ENCODE measurements around the gene YIF1A.
A peak's percentile ranks its signal among the peaks of the same experiment; 100 is the strongest.

Gene YIF1A

GRCh38 chr11:66285250-66285947 is 3.5 kb downstream of the YIF1A start:
- no peak for DNase-seq (ENCODE audit: low read depth)

GRCh38 chr11:66284526-66285078 is 4.3 kb downstream of the YIF1A start:
- no peak for DNase-seq (ENCODE audit: low read depth)
- no peak overlapping the region for H3K4me3 ChIP-seq (ENCODE audit: low read depth, low read length)
- TF ChIP-seq MAX (IDR thresholded peaks at IDR 0.05; ENCODE audit: low read depth, low read length) (no peak), POLR2A (IDR thresholded peaks at IDR 0.05; ENCODE audit: extremely low read depth, insufficient read length) (no peak)

More at GRCh38 chr11:66285250-66285947, 3.5 kb downstream of the YIF1A start:
- TF ChIP-seq POLR2A (IDR thresholded peaks at IDR 0.05; ENCODE audit: extremely low read depth, insufficient read length) (no peak), MAX (IDR thresholded peaks at IDR 0.05; ENCODE audit: low read depth, low read length) (no peak), MYC (IDR thresholded peaks at IDR 0.05; ENCODE audit: low read depth, low read length) (no peak), CTCF (IDR thresholded peaks at IDR 0.05; ENCODE audit: low read depth, low read length) (no peak)
- no peak overlapping the region for H3K4me3 ChIP-seq (ENCODE audit: low read depth, low read length)

- TF ChIP-seq POLR2A (IDR thresholded peaks at IDR 0.05; ENCODE audit: extremely low read depth, insufficient read length) (no peak), CTCF (IDR thresholded peaks at IDR 0.05; ENCODE audit: low read depth, low read length) (peak; percentile 1), MYC (IDR thresholded peaks at IDR 0.05; ENCODE audit: low read depth, low read length) (no peak), MAX (IDR thresholded peaks at IDR 0.05; ENCODE audit: low read depth, low read length) (no peak)
- DNase-seq (ENCODE audit: low read depth) = no peak
- no peak overlapping the region for H3K4me3 ChIP-seq (ENCODE audit: low read depth, low read length)
Measured at GRCh38 chr11:66283461-66284105, 5.4 kb downstream of the YIF1A start.

GRCh38 chr11:66282468-66283455 is 6.2 kb downstream of the YIF1A start:
- peak; percentile 27 for TF ChIP-seq POLR2A (IDR thresholded peaks at IDR 0.05; ENCODE audit: extremely low read depth, insufficient read length)
- TF ChIP-seq MAX (IDR thresholded peaks at IDR 0.05; ENCODE audit: low read depth, low read length) = peak; percentile 89
- TF ChIP-seq CTCF (IDR thresholded peaks at IDR 0.05; ENCODE audit: low read depth, low read length) = peak; percentile 94
- TF ChIP-seq MYC (IDR thresholded peaks at IDR 0.05; ENCODE audit: low read depth, low read length) = peak; percentile 79
- no peak overlapping the region for H3K4me3 ChIP-seq (ENCODE audit: low read depth, low read length)
- peak; percentile 96 for DNase-seq (ENCODE audit: low read depth)

GRCh38 chr11:66281776-66282467 is 7.0 kb downstream of the YIF1A start:
- no peak for DNase-seq (ENCODE audit: low read depth)
- H3K4me3 ChIP-seq (ENCODE audit: low read depth, low read length) = no peak overlapping the region
- TF ChIP-seq MAX (IDR thresholded peaks at IDR 0.05; ENCODE audit: low read depth, low read length) = no peak

- no peak overlapping the region for H3K4me3 ChIP-seq (ENCODE audit: low read depth, low read length)
- TF ChIP-seq MYC (IDR thresholded peaks at IDR 0.05; ENCODE audit: low read depth, low read length) (no peak), POLR2A (IDR thresholded peaks at IDR 0.05; ENCODE audit: extremely low read depth, insufficient read length) (no peak), MAX (IDR thresholded peaks at IDR 0.05; ENCODE audit: low read depth, low read length) (no peak), CTCF (IDR thresholded peaks at IDR 0.05; ENCODE audit: low read depth, low read length) (no peak)
- no peak for DNase-seq (ENCODE audit: low read depth)
Measured at GRCh38 chr11:66281001-66281400, 7.9 kb downstream of the YIF1A start.
